CD4-positive, alpha-beta T cell treated with Interleukin-21 for 1 hour (primary cell): ENCODE data around the gene MCUB.

Experiments used
- DNase-seq: peaks from one replicate; pipeline ENCODE4 v3.0.0-alpha.2; 2020

MCUB gene

DNA sequence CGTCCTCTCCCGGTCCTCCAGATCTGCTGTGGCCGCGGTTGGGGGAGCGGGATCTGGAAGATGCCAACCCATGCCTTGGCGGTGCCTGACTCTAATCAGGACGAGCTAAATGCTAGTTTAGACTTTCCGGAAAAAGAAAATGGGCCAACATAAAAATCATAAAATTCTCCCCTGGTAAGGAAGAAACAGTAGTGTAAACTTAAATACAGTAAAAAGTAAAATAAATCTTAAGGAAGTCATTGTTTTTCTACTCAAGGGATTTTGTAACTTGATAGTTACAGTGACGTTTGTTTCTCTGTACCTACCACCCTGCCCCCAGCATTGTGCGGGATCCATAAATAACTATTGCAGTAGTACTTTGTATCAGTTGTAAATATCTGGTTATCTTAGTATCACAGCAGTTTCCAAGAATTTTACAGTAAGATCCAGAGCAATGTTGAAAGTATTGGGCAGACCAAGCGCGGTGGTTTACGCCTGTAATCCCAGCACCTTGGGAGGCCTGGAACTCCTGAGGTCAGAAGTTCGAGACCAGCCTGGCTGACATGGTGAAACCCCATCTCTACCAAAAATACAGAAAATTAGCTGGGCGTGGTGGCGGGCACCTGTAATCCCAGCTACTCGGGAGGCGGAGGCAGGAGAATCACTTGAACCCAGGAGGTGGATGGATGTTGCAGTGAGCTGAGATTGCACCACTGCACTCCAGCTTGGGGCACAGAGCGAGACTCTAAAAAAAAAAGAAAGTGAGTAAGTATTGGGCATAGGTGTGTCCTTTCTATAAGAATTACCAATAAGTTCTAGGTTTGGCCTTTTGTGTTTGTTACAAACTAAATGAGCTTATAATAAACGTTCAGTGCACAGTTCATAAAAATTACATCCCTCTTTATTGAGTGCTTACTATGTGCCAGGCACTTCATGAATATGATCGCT, 170.8 kb downstream of the MCUB start:
- DNase-seq: no peak

DNA sequence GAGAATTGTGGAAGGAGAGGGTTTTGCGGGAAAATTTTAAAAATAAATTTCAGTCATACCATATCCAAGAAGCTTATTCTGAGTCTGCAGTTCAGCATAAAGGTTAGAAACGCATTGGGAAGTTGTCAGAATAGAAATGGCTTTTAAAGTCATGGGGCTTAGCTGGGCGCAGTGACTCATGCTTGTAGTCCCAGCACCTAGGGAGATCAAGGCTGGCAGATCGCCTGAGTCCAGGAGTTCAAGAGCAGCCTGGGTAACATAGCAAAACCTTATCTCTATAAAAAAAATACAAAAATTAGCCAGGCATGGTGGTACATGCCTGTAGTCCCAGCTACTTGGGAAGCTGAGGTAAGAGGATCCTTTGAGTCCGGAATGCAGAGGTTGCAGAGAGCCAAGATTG, 173.7 kb downstream of the MCUB start:
- no peak for DNase-seq

- DNase-seq: no peak
Observed at GRCh38 chr4:109735566-109736365, 175.7 kb downstream of the MCUB start.
